Mesendoderm (in vitro differentiated cells): Measurements from ENCODE around the gene CRYBA2.
A peak's percentile ranks its signal among the peaks of the same experiment; 100 is the strongest.

ENCODE experiments used
- DNase-seq: peaks from one replicate; pipeline ENCODE4 v3.0.0; 2013
- H2AK5ac ChIP-seq: 2 replicates; pipeline ENCODE4 v1.6.1; 2013; ENCODE audit warnings: low read length, inconsistent platforms
- H2BK120ac ChIP-seq: 2 replicates; pipeline ENCODE4 v1.6.1; 2013; ENCODE audit warnings: low read depth, mild to moderate bottlenecking, low read length, moderate library complexity, mixed read lengths
- H2BK15ac ChIP-seq: replicated peaks from 2 replicates; pipeline ENCODE4 v1.6.1; 2013; ENCODE audit warnings: low read depth, mild to moderate bottlenecking, moderate library complexity
- H2BK5ac ChIP-seq: 2 replicates; pipeline ENCODE4 v1.6.1; 2013; ENCODE audit warnings: low read length, inconsistent platforms
- H3K18ac ChIP-seq: 2 replicates; pipeline ENCODE4 v1.6.1; 2013; ENCODE audit warnings: mild to moderate bottlenecking, low read length, mixed read lengths
- H3K23ac ChIP-seq: one replicate; pipeline ENCODE4 v1.6.1; 2013; ENCODE audit warnings: low read length
- H3K27ac ChIP-seq: 2 replicates; pipeline ENCODE4 v1.5.1; 2013; ENCODE audit warnings: low read depth, mild to moderate bottlenecking, inconsistent platforms, low read length, moderate library complexity
- H3K27me3 ChIP-seq: 2 replicates; pipeline ENCODE4 v1.6.1; 2013; ENCODE audit warnings: low read length, control low read depth, mild to moderate bottlenecking, inconsistent platforms; ENCODE audit not compliant: insufficient read depth, poor library complexity
- H3K36me3 ChIP-seq: 2 replicates; pipeline ENCODE4 v1.6.1; 2013; ENCODE audit warnings: low read length, inconsistent platforms; ENCODE audit not compliant: control insufficient read depth, insufficient read depth
- H3K4ac ChIP-seq: one replicate; pipeline ENCODE4 v1.6.1; 2013; ENCODE audit warnings: low read depth, mild to moderate bottlenecking, low read length, moderate library complexity
- H3K4me1 ChIP-seq: 2 replicates; pipeline ENCODE4 v1.6.1; 2013; ENCODE audit warnings: low read depth, low read length, inconsistent platforms; ENCODE audit not compliant: control insufficient read depth
- H3K4me2 ChIP-seq: 2 replicates; pipeline ENCODE4 v1.6.1; 2013; ENCODE audit warnings: low read length
- H3K4me3 ChIP-seq: 2 replicates; pipeline ENCODE4 v1.5.1; 2013; ENCODE audit warnings: mild to moderate bottlenecking, low read length
- H3K56ac ChIP-seq: one replicate; pipeline ENCODE4 v1.6.1; 2013; ENCODE audit warnings: low read length
- H3K79me1 ChIP-seq: 2 replicates; pipeline ENCODE4 v1.6.1; 2013; ENCODE audit warnings: low read length, inconsistent platforms
- H3K79me2 ChIP-seq: 2 replicates; pipeline ENCODE4 v1.6.1; 2013; ENCODE audit warnings: mild to moderate bottlenecking, low read length; ENCODE audit not compliant: control insufficient read depth, insufficient read depth
- H3K9ac ChIP-seq: 2 replicates; pipeline ENCODE4 v1.6.1; 2013; ENCODE audit warnings: low read length, inconsistent platforms
- H4K5ac ChIP-seq: one replicate; pipeline ENCODE4 v1.6.1; 2013; ENCODE audit warnings: low read length
- H4K8ac ChIP-seq: one replicate; pipeline ENCODE4 v1.6.1; 2013; ENCODE audit warnings: low read depth, mild to moderate bottlenecking, control low read depth, low read length, moderate library complexity
- WGBS: extraction: QIAGEN DNeasy Blood & Tissue Kit; methylation state at CpG from one replicate; pipeline ENCODE4 v1.1.7; 2013; ENCODE audit warnings: low lambda C conversion rate, missing lambda C conversion rate; ENCODE audit not compliant: insufficient coverage; ENCODE audit errors: extremely low coverage; 5-methylcytosine and 5-hydroxymethylcytosine counted together

Gene CRYBA2

GRCh38 chr2:218961651-218962570 lies 31.3 kb downstream of the CRYBA2 start:
- Histone ChIP-seq H2BK5ac (no peak overlapping the region), H3K79me1 (no peaks in the 10 kb centered on the region), H3K36me3 (no peaks in the 10 kb centered on the region), H3K9ac (no peak overlapping the region), H3K18ac (no peak overlapping the region), H3K27ac (no peak overlapping the region), H2BK15ac (no peak overlapping the region), H3K27me3 (peaks cover 25% of the 10 kb centered on the region), H3K4me3 (no peak overlapping the region), H4K8ac (no peak overlapping the region), H2BK120ac (no peak overlapping the region), H3K4me1 (peaks cover 10% of the 10 kb centered on the region), H4K5ac (no peak overlapping the region), H3K23ac (no peak overlapping the region), H3K56ac (no peak overlapping the region), H3K4me2 (no peak overlapping the region), H3K4ac (no peak overlapping the region), H2AK5ac (no peak overlapping the region), H3K79me2 (no peaks in the 10 kb centered on the region)
- DNase-seq: no peak
- WGBS: no CpG with 5 or more reads among the region's 34 CpGs

GRCh38 chr2:218961229-218961628 lies 32.0 kb downstream of the CRYBA2 start:
- Histone ChIP-seq H3K23ac (no peak overlapping the region), H4K5ac (no peak overlapping the region), H3K4me3 (no peak overlapping the region), H3K79me2 (no peaks in the 10 kb centered on the region), H3K36me3 (no peaks in the 10 kb centered on the region), H3K9ac (no peak overlapping the region), H4K8ac (no peak overlapping the region), H3K27me3 (peaks cover 25% of the 10 kb centered on the region), H3K4me1 (peaks cover 10% of the 10 kb centered on the region), H3K79me1 (no peaks in the 10 kb centered on the region), H3K18ac (no peak overlapping the region), H2BK120ac (no peak overlapping the region), H3K4ac (no peak overlapping the region), H3K56ac (no peak overlapping the region), H2BK5ac (no peak overlapping the region), H2AK5ac (no peak overlapping the region), H3K27ac (no peak overlapping the region), H3K4me2 (no peak overlapping the region), H2BK15ac (no peak overlapping the region)
- no CpG with 5 or more reads among the region's 4 CpGs for WGBS
- no peak for DNase-seq

GRCh38 chr2:218960309-218961165 lies 32.7 kb downstream of the CRYBA2 start:
- no peak overlapping the region for H2BK120ac ChIP-seq
- H3K79me2 ChIP-seq: no peaks in the 10 kb centered on the region
- no peak overlapping the region for H3K9ac ChIP-seq
- no peak for DNase-seq
- no peaks in the 10 kb centered on the region for H3K79me1 ChIP-seq
- H3K4me2 ChIP-seq: no peak overlapping the region
- H4K5ac ChIP-seq: no peak overlapping the region
- H4K8ac ChIP-seq: no peak overlapping the region
- no peak overlapping the region for H2BK5ac ChIP-seq
- peaks cover 25% of the 10 kb centered on the region for H3K27me3 ChIP-seq
- no peak overlapping the region for H3K18ac ChIP-seq
- H3K4ac ChIP-seq: no peak overlapping the region
- no peaks in the 10 kb centered on the region for H3K36me3 ChIP-seq
- peaks cover 10% of the 10 kb centered on the region for H3K4me1 ChIP-seq
- no peak overlapping the region for H3K56ac ChIP-seq
- no peak overlapping the region for H2AK5ac ChIP-seq
- H2BK15ac ChIP-seq: no peak overlapping the region
- no peak overlapping the region for H3K23ac ChIP-seq
- WGBS: no CpG with 5 or more reads among the region's 87 CpGs
- no peak overlapping the region for H3K27ac ChIP-seq
- no peak overlapping the region for H3K4me3 ChIP-seq

- peaks cover 10% of the 10 kb centered on the region for H3K4me1 ChIP-seq
- peak overlapping the region; percentile 39 for H3K4me2 ChIP-seq
- H2BK120ac ChIP-seq: no peak overlapping the region
- no peak overlapping the region for H3K4me3 ChIP-seq
- H4K8ac ChIP-seq: no peak overlapping the region
- H3K79me2 ChIP-seq: no peaks in the 10 kb centered on the region
- peak; percentile 13 for DNase-seq
- H3K18ac ChIP-seq: no peak overlapping the region
- H2AK5ac ChIP-seq: no peak overlapping the region
- H3K56ac ChIP-seq: no peak overlapping the region
- H3K79me1 ChIP-seq: no peaks in the 10 kb centered on the region
- no peak overlapping the region for H3K27ac ChIP-seq
- no peak overlapping the region for H3K23ac ChIP-seq
- H3K4ac ChIP-seq: no peak overlapping the region
- no peak overlapping the region for H4K5ac ChIP-seq
- WGBS: no CpG with 5 or more reads among the region's 67 CpGs
- H2BK15ac ChIP-seq: no peak overlapping the region
- no peak overlapping the region for H2BK5ac ChIP-seq
- H3K9ac ChIP-seq: no peak overlapping the region
- H3K36me3 ChIP-seq: no peaks in the 10 kb centered on the region
- H3K27me3 ChIP-seq: peaks cover 25% of the 10 kb centered on the region
These were observed 33.4 kb downstream of the CRYBA2 start for GRCh38 chr2:218959761-218960308.

- DNase-seq: peak; percentile 90
- Histone ChIP-seq H3K36me3 (no peaks in the 10 kb centered on the region), H3K4me1 (peaks cover 10% of the 10 kb centered on the region), H3K4me3 (peak within 1 kb of the TSS; percentile 57), H3K23ac (no peak within 1 kb of the TSS), H3K27me3 (peaks cover 25% of the 10 kb centered on the region), H2BK5ac (no peak within 1 kb of the TSS), H4K8ac (no peak within 1 kb of the TSS), H2AK5ac (no peak within 1 kb of the TSS), H4K5ac (no peak within 1 kb of the TSS), H3K79me1 (no peaks in the 10 kb centered on the region), H2BK120ac (no peak within 1 kb of the TSS), H3K79me2 (no peaks in the 10 kb centered on the region), H3K9ac (peak within 1 kb of the TSS; percentile 75), H3K4ac (no peak within 1 kb of the TSS), H3K4me2 (peak within 1 kb of the TSS; percentile 74), H2BK15ac (no peak within 1 kb of the TSS), H3K27ac (no peak within 1 kb of the TSS), H3K18ac (no peak within 1 kb of the TSS), H3K56ac (peak within 1 kb of the TSS; percentile 91)
- WGBS: no CpG with 5 or more reads among the region's 37 CpGs
These were observed 34.0 kb downstream of the CRYBA2 start, which contains the start of gene CDK5R2 for GRCh38 chr2:218959141-218959731. TSS of gene CDK5R2 (plus strand) at chr2:218959666. CDS start at chr2:218959821, 155 bp downstream.
